Osteoblast (primary cell): ENCODE results near the gene P4HA1. TPM values are rescaled to one million over a fixed set of nuclear protein-coding genes. Genes with fewer than 3 reads are reported as not detected.
"Not testable (repeated sequence)": the region's sequence is repeated elsewhere in the genome, so short reads cannot be mapped to it uniquely, and the experiment has no call there.

Experiments
- DNase-seq: peaks from one replicate; pipeline ENCODE4 v3.0.0; 2011; ENCODE audit warnings: low spot score, mixed read lengths; ENCODE audit not compliant: insufficient read length; ENCODE audit errors: missing footprints
- H2AFZ ChIP-seq: 2 replicates; pipeline ENCODE4 v1.6.0; 2011; ENCODE audit warnings: mild to moderate bottlenecking, low read length
- H3K27ac ChIP-seq: 2 replicates; pipeline ENCODE4 v1.5.1; 2011; ENCODE audit warnings: mild to moderate bottlenecking, low read depth, low read length, moderate library complexity
- H3K27me3 ChIP-seq: 2 replicates; pipeline ENCODE4 v1.6.0; 2012; ENCODE audit warnings: mild to moderate bottlenecking, control low read depth, inconsistent platforms, low read length, moderate library complexity; ENCODE audit not compliant: insufficient read depth
- H3K36me3 ChIP-seq: 2 replicates; pipeline ENCODE4 v1.5.1; 2011; ENCODE audit warnings: mild to moderate bottlenecking, low read length, control low read depth, moderate library complexity; ENCODE audit not compliant: insufficient read depth
- H3K4me1 ChIP-seq: 2 replicates; pipeline ENCODE4 v1.5.1; 2011; ENCODE audit warnings: mild to moderate bottlenecking, low read length, control low read depth, moderate library complexity; ENCODE audit not compliant: insufficient read depth
- H3K4me2 ChIP-seq: 2 replicates; pipeline ENCODE4 v1.6.0; 2011; ENCODE audit warnings: mild to moderate bottlenecking, low read length; ENCODE audit not compliant: insufficient read depth
- H3K4me3 ChIP-seq: fragments of 200-600 bp; sonication (generic); 3 replicates; pipeline ENCODE4 v1.5.1; 2012; ENCODE audit warnings: mild to moderate bottlenecking, low read length, inconsistent platforms; ENCODE audit not compliant: insufficient read depth
- H3K79me2 ChIP-seq: 2 replicates; pipeline ENCODE4 v1.6.0; 2012; ENCODE audit warnings: mild to moderate bottlenecking, low read length, control low read depth, inconsistent platforms; ENCODE audit not compliant: insufficient read depth
- H3K9me3 ChIP-seq: 2 replicates; pipeline ENCODE4 v1.5.1; 2011; ENCODE audit warnings: low read depth, low read length, control low read depth
- H4K20me1 ChIP-seq: 2 replicates; pipeline ENCODE4 v1.6.0; 2012; ENCODE audit warnings: mild to moderate bottlenecking, low read length, control low read depth; ENCODE audit not compliant: insufficient read depth
- CTCF ChIP-seq: IDR thresholded peaks from 2 replicates; pipeline ENCODE4 v1.5.1; 2011; ENCODE audit warnings: mild to moderate bottlenecking, low read depth, low read length, moderate library complexity; ENCODE audit errors: extremely low read depth
- total RNA-seq: library from RNA; depleted of rRNA; stranded (reverse); fragments of >200 nt; gene quantifications from 2 replicates; pipeline ENCODE4 v1.2.3, GENCODE V29; 2012

Gene P4HA1
- total RNA-seq, 1 donor: 220 TPM

DNA sequence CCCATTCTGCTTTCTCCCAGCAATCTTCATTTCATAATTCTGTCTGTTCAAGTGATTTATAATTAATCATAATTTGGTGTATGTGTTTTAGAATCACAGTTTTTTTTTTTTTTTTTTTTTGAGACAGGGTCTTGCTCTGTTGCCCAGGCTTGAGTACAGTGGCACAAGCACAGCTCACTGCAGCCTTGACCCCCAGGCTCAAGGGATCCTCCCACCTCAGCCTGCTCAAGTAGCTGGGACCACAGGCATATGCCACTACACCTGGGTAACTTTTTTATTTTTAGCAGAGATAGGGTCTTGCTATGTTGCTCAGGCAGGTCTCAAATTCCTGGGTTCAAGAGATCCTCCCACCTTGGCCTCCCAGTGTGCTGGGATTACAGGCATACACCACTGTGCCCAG, 92.8 kb downstream of the P4HA1 start:
- TF ChIP-seq CTCF: no peak
- no peaks in the 10 kb centered on the region for H3K79me2 ChIP-seq

DNA sequence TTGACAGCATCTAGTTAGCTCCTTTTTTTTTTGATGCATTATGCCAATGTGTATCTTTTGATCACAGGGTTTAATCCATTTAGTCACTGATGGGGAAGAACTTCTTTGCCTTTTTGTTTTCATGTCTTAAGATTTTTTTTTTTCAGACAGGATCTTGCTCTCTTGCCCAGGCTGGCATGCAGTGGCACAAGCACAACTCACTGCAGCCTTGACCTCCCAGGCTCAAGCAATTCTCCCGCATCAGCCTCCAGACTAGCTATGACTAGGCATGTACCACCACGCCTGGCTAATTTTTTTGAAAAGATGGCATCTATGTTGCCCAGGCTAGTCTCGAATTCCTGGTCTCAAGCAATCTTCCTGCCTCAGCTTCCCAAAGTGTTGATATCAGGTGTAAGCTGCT, 95.7 kb downstream of the P4HA1 start:
- no peak overlapping the region for H2AFZ ChIP-seq
- peaks cover 5% of the 10 kb centered on the region for H3K36me3 ChIP-seq
- H3K4me3 ChIP-seq: no peak overlapping the region
- no peaks in the 10 kb centered on the region for H4K20me1 ChIP-seq
- no peaks in the 10 kb centered on the region for H3K4me1 ChIP-seq
- no peaks in the 10 kb centered on the region for H3K27me3 ChIP-seq
- H3K4me2 ChIP-seq: no peak overlapping the region
- H3K9me3 ChIP-seq: no peaks in the 10 kb centered on the region
- no peak for DNase-seq
- H3K79me2 ChIP-seq: no peaks in the 10 kb centered on the region
- no peak overlapping the region for H3K27ac ChIP-seq
- no peak for TF ChIP-seq CTCF

More for the DNA sequence above, 92.8 kb downstream of the P4HA1 start:
- Histone ChIP-seq H3K4me1 (no peaks in the 10 kb centered on the region), H3K36me3 (peaks cover 12% of the 10 kb centered on the region), H3K4me3 (no peak overlapping the region), H3K27me3 (no peaks in the 10 kb centered on the region), H3K4me2 (no peak overlapping the region), H2AFZ (no peak overlapping the region), H3K9me3 (no peaks in the 10 kb centered on the region), H4K20me1 (no peaks in the 10 kb centered on the region), H3K27ac (no peak overlapping the region)
- DNase-seq: no peak

GRCh38 chr10:72997099-72997498, 99.6 kb downstream of the P4HA1 start:
- H3K36me3 ChIP-seq: no peaks in the 10 kb centered on the region
- no peaks in the 10 kb centered on the region for H3K9me3 ChIP-seq
- no peak overlapping the region for H2AFZ ChIP-seq
- H3K4me3 ChIP-seq: no peak overlapping the region
- no peaks in the 10 kb centered on the region for H4K20me1 ChIP-seq
- no peak overlapping the region for H3K27ac ChIP-seq
- H3K4me2 ChIP-seq: no peak overlapping the region
- DNase-seq: no peak
- H3K4me1 ChIP-seq: no peaks in the 10 kb centered on the region
- H3K27me3 ChIP-seq: no peaks in the 10 kb centered on the region
- no peaks in the 10 kb centered on the region for H3K79me2 ChIP-seq
- no peak for TF ChIP-seq CTCF

- H3K79me2 ChIP-seq, H3K4me2 ChIP-seq, DNase-seq, H4K20me1 ChIP-seq, H3K36me3 ChIP-seq, H2AFZ ChIP-seq, H3K4me1 ChIP-seq, H3K9me3 ChIP-seq, H3K27ac ChIP-seq, H3K27me3 ChIP-seq, H3K4me3 ChIP-seq: not testable (repeated sequence)
Measured at GRCh38 chr10:72995459-72995858, 101.2 kb downstream of the P4HA1 start.

DNA sequence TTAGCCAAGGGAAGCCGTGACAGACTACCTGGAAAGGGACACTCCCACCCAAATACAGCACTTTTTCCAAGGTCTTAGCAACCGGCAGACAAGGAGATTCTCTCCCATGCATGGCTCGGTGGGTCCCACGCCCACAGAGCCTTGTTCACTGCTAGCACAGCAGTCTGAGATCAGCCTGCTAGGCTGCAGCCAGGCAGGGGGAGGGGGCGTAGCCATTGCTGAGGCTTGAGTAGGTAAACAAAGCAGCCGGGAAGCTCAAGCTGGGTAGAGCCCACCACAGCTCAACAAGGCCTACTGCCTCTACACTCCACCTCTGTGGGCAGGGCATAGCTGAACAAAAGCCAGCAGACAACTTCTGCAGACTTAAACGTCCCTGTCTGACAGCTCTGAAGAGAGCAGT, 106.9 kb downstream of the P4HA1 start:
- H3K27ac ChIP-seq, H2AFZ ChIP-seq, H3K9me3 ChIP-seq, H3K4me2 ChIP-seq, H3K79me2 ChIP-seq, H3K27me3 ChIP-seq, H3K4me1 ChIP-seq, H3K4me3 ChIP-seq, DNase-seq, H4K20me1 ChIP-seq, H3K36me3 ChIP-seq: not testable (repeated sequence)

GRCh38 chr10:72984618-72985017, 112.0 kb downstream of the P4HA1 start:
- H3K9me3 ChIP-seq, H3K4me1 ChIP-seq, H3K4me3 ChIP-seq, H3K79me2 ChIP-seq, H3K4me2 ChIP-seq, H4K20me1 ChIP-seq, H3K27ac ChIP-seq, DNase-seq, H3K36me3 ChIP-seq, H2AFZ ChIP-seq, H3K27me3 ChIP-seq: not testable (repeated sequence)
